Urothelium cell line (cell line): ENCODE data around the gene CPA4.
A peak's percentile ranks its signal among the peaks of the same experiment; 100 is the strongest.
"Not testable (repeated sequence)": the region's sequence is repeated elsewhere in the genome, so short reads cannot be mapped to it uniquely, and the experiment has no call there.

Experiments used
- DNase-seq: peaks from one replicate; pipeline ENCODE4 v3.0.0; 2011; ENCODE audit warnings: low spot score, mixed read lengths
- FAIRE-seq: peaks from 2 replicates; lab custom pipeline; 2011; peaks lifted over from hg19 to GRCh38; lab: Jason Lieb, UNC

Gene CPA4

GRCh38 chr7:130292682-130293257 lies at the start of gene CPA4:
CPA4 (plus strand) TSS chr7:130293161; CDS start chr7:130293181, 20 bp downstream.
- DNase-seq = peak; percentile 76
- FAIRE-seq = no peak

DNA sequence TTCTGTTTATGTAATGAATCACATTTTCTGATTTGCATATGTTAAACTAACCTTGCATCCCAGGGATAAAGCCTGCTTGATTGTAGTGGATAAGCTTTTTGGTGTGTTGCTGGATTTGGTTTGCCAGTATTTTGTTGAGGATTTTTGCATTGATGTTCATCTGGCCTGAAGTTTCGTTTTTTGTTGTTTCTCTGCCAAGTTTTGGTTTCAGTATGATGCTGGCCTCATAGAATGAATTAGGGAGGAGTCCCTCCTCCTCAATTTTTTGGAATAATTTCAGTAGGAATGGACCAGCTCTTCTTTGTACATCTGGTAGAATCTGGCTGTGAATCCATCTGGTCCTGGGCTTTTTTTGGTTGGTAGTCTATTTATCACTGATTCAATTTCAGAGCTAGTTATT lies 49.5 kb upstream of the CPA4 start:
- not testable (repeated sequence) for FAIRE-seq, DNase-seq

- not testable (repeated sequence) for DNase-seq, FAIRE-seq
Observed at GRCh38 chr7:130246491-130246890, 46.5 kb upstream of the CPA4 start.

- FAIRE-seq, DNase-seq: not testable (repeated sequence)
Observed at GRCh38 chr7:130248842-130249241, 44.1 kb upstream of the CPA4 start.

- FAIRE-seq, DNase-seq: not testable (repeated sequence)
Observed at GRCh38 chr7:130249626-130250025, 43.3 kb upstream of the CPA4 start.

- no peak for FAIRE-seq
Observed at GRCh38 chr7:130254555-130254954, 38.4 kb upstream of the CPA4 start.

GRCh38 chr7:130256704-130257103 lies 36.3 kb upstream of the CPA4 start:
- no peak for FAIRE-seq
- DNase-seq = no peak

More at GRCh38 chr7:130254555-130254954, 38.4 kb upstream of the CPA4 start:
- DNase-seq = no peak

DNA sequence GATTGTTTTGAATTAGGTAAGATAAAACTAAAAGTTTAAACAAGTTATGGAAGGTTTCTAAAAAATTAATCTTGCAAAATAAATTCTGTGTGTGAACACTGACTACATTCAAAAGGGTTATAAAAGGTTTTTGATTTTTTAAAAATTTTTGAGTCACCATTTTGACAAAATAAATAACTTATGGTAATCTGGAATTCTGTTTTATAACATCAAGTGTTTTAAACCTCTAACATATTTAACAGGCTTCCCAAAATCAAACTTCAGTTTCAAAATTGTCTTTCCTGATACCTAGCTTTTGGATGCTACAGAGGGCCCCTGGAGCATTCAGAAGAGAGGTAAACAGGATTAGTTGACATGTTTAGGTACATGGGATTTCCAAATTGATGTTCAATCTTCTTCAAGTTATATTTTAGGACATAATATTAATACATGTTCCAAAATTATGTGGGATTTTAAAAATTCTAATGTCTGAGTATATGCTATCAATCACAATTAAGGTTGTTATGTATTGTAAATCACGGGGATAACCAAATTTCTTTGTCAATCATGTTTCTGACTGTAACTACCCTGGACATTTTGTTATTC lies 34.4 kb upstream of the CPA4 start:
- DNase-seq (no peak), FAIRE-seq (no peak)

DNA sequence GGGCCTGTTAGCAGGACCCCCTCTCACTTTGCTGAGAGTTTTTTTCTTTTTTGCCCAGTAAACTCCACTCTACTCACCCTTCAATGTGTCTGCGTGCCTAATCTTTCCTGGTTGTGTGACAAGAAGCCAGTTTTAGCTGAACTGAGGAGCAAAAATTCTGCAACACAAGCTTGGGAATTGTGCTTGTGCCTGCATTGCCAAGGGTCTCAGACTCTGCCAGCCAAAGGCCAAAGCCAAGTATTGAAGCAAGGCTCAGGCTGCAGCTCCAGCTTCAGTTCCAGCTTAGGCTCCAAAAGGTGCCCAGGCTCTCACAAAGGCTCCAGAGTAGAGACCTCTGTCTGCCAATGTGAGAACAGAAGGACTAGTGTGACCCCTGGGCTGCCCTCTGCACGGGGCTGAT lies 30.5 kb upstream of the CPA4 start:
- FAIRE-seq = no peak
- no peak for DNase-seq

GRCh38 chr7:130263130-130263529 lies 29.8 kb upstream of the CPA4 start:
- no peak for DNase-seq
- FAIRE-seq = no peak

- FAIRE-seq (no peak), DNase-seq (no peak)
Observed at GRCh38 chr7:130266258-130266960, 26.6 kb upstream of the CPA4 start, which contains the start of gene CPA2. CPA2 (plus strand) TSS chr7:130266863; CDS start chr7:130266882, 19 bp downstream.

GRCh38 chr7:130266961-130267321 lies 26.0 kb upstream of the CPA4 start:
- no peak for DNase-seq
- FAIRE-seq = no peak

DNA sequence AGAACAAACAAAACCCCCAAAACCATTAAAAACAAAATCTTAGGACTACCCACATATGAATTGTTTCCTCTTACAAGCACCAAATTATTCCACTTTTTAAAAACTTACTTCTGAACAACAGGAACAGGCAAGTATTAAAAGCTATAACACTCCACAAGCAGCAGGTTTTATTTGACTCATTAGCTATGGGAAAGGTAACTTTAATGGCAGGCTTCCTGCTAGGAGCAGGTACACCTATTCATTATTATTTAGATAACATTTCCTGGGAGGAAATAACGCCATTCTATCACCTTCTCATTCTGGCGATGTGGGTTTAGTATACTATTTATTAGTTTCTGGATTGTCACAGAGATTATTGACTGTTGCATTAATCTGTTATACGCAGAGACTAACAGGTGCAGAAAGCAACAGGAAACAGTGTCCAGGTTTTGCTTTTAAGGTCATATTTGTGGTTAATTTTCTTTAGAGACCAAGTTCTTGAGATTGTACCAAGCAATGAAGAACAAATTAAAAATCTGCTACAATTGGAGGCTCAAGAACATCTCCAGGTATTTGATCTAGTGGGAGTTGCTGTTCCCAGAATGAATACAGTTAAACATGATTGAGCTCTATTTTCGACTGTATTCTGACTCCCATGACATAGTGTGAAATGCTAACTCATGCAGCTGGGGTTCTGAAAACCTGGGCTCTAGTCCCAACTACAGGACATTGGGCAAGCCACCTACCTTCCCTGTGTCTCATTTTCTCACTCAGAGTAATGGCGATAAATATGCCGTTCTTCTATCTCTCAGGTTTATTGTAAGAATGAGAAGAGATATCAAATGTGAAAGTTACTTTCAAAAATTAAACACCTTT lies 24.3 kb upstream of the CPA4 start:
- no peak for FAIRE-seq

GRCh38 chr7:130269318-130269694 lies 23.7 kb upstream of the CPA4 start:
- no peak for FAIRE-seq
- no peak for DNase-seq

More for the DNA sequence above, 24.3 kb upstream of the CPA4 start:
- DNase-seq = no peak

DNA sequence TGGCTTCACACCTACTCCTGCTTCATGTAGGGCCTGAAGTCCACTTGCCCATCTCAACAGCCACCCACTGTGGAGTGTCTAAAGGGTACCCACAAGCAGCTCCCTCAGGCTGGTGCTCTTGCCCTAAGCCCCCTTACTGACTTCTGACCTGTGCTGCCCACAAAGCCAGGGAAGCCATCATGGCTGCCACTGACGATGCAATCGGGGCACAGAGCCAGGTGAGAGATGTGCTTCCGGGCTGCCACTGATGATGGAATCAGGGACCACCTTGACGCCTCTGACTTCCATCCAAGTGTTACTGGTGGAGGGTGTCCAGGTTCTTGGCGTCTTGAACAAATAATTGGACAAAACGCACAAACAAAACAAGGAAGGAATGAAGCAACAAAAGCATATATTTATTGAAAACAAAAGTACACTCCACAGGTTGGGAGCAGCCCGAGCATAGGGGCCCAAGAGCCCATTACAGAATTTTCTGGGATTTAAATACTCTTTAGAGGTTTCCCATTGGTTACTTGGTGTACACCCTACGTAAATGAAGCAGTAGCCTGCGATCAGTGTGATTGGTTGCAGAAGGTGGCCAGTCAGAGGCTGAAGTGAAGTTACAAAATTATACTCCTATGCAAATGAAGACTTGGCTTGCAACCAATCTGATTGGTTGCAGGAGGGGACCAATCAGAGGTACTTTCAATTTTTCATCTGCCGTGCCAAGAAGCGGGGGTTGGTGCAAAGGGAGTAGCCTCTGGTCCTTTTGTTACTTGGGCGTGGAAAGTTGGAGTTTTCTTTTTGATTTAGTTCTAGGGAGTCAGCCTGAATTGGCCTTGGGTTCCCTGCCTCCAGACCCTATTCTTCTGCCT lies 21.8 kb upstream of the CPA4 start:
- no peak for FAIRE-seq

GRCh38 chr7:130272381-130273080 lies 20.4 kb upstream of the CPA4 start:
- FAIRE-seq = no peak
- no peak for DNase-seq

More for the DNA sequence above, 21.8 kb upstream of the CPA4 start:
- no peak for DNase-seq

GRCh38 chr7:130273081-130273932 lies 19.7 kb upstream of the CPA4 start:
- peak; percentile 53 for DNase-seq
- no peak for FAIRE-seq

DNA sequence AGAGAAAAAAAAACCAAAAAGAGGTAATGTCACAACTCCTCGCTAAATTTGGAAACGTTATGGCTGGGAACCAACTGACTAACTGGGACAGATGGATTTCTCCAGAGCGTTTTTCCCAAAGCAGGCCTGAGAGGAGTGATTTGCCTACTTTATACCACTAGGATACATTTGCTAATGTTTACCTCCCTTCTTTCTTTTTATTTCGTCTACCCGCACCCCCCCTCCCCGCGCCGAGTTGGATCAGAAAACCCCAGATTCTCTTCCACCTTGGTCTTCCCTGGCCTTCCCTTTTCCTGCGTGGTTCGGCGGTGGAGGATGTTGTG lies 19.1 kb upstream of the CPA4 start:
- FAIRE-seq = no peak
- no peak for DNase-seq

DNA sequence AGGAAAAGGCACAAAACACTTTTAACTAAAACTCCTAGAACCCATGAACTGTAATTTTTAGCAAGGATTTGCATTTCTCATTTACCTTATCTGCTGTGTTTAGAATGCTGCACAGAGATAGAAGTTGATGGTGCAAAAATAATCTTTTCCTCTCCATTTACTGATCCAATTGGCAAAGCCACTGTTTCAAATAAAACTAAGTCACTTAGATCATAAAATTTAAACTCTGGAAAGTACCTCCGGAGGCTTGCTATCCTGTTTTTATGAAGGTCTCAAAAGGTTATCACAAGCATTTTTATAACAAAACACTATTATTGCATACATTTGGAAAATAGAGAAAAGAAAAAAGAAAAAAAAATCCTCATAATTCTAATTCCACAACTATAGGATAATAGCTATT lies 18.7 kb upstream of the CPA4 start:
- no peak for DNase-seq
- FAIRE-seq = no peak
